Measurements from ENCODE around the gene MOB3B. TPM values are rescaled to one million over a fixed set of nuclear protein-coding genes. Genes with fewer than 3 reads are reported as not detected.
"Not testable (repeated sequence)": the region's sequence is repeated elsewhere in the genome, so short reads cannot be mapped to it uniquely, and the experiment has no call there.

Gene MOB3B
- total RNA-seq, 2 experiments from 2014 or later = 0.25 to 0.30 TPM

DNA sequence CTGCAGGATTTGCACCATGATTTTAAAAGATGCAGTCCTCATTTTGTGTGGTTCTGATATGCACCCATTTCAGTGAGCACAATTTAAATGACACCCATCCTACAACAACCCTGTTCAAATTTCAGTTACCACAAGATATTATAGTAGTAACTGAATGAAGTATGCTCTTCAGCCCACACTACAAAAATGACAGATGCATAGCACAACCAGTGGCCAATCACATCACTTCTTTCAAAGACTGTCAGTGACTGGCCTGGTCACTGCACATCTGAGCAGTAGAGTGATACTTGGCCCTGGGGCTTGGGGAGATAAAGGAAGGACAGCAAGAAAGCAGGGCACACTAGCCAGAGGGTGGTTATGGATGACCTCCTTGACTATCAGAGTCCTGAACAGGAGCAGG is 25.4 kb downstream of the MOB3B start:
- Histone ChIP-seq H3K9me3 (ENCODE audit: control insufficient read depth in 1 of 2, insufficient read depth in 1 of 2, low read length in 2 of 2) (no peaks in the 10 kb centered on the region), H3K4me3 (ENCODE audit: low read length) (no peak overlapping the region), H3K36me3 (ENCODE audit: insufficient read depth, low read length) (no peaks in the 10 kb centered on the region), H3K4me1 (ENCODE audit: insufficient read depth, low read length) (no peaks in the 10 kb centered on the region), H3K27ac (ENCODE audit: low read depth in 1 of 2, low read length in 2 of 2) (no peak overlapping the region), H3K27me3 (ENCODE audit: control insufficient read depth in 1 of 2, insufficient read depth in 2 of 2, low read length in 2 of 2) (no peaks in the 10 kb centered on the region)
- ChIA-PET CTCF (no interaction called here), POLR2A (no interaction called here)
- H3K9me3 Mint-ChIP-seq = no peaks in the 10 kb centered on the region
- no peaks in the 10 kb centered on the region for H3K4me1 Mint-ChIP-seq (ENCODE audit: low read depth)
- no peak for DNase-seq
- TF ChIP-seq, protein P1, sequence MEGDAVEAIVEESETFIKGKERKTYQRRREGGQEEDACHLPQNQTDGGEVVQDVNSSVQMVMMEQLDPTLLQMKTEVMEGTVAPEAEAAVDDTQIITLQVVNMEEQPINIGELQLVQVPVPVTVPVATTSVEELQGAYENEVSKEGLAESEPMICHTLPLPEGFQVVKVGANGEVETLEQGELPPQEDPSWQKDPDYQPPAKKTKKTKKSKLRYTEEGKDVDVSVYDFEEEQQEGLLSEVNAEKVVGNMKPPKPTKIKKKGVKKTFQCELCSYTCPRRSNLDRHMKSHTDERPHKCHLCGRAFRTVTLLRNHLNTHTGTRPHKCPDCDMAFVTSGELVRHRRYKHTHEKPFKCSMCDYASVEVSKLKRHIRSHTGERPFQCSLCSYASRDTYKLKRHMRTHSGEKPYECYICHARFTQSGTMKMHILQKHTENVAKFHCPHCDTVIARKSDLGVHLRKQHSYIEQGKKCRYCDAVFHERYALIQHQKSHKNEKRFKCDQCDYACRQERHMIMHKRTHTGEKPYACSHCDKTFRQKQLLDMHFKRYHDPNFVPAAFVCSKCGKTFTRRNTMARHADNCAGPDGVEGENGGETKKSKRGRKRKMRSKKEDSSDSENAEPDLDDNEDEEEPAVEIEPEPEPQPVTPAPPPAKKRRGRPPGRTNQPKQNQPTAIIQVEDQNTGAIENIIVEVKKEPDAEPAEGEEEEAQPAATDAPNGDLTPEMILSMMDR (IDR thresholded peaks at IDR 0.05) = no peak
- no peak for ATAC-seq (ENCODE audit: poor library complexity)
- H3K27ac Mint-ChIP-seq = no peak overlapping the region
- H3K27me3 Mint-ChIP-seq = no peaks in the 10 kb centered on the region
- H3K36me3 Mint-ChIP-seq (ENCODE audit: low read depth) = no peaks in the 10 kb centered on the region
- no peak overlapping the region for H3K4me3 Mint-ChIP-seq
- intact Hi-C loops (cut with DNase I, micrococcal nuclease) = no loop called here

DNA sequence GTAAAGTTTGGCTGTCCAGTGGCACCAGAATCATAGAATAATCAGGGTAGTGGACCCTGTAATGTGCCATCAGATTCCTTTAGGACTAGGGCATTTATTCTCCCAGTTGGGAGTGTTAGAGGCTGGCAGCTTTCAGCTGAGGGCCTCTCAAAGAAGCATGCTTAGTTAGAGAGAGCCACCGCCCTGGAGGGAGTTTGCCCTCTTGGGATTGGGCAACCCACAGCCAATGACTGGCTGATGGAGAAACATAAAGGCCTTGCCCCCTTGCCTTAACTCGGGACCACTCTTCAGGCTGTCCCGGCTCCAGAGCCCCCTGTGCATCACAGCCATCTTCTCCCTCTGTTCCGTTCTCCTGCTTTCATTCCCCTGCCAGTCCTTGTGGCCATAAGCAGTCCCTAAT is 26.0 kb downstream of the MOB3B start:
- Mint-ChIP-seq H3K27me3 (no peaks in the 10 kb centered on the region), H3K27ac (no peak overlapping the region), H3K36me3 (ENCODE audit: low read depth) (no peaks in the 10 kb centered on the region), H3K4me3 (no peak overlapping the region), H3K4me1 (ENCODE audit: low read depth) (no peaks in the 10 kb centered on the region), H3K9me3 (no peaks in the 10 kb centered on the region)
- Histone ChIP-seq H3K9me3 (ENCODE audit: control insufficient read depth in 1 of 2, insufficient read depth in 1 of 2, low read length in 2 of 2) (no peaks in the 10 kb centered on the region), H3K4me1 (ENCODE audit: insufficient read depth, low read length) (no peaks in the 10 kb centered on the region), H3K4me3 (ENCODE audit: low read length) (no peak overlapping the region), H3K27ac (ENCODE audit: low read depth in 1 of 2, low read length in 2 of 2) (no peak overlapping the region), H3K36me3 (ENCODE audit: insufficient read depth, low read length) (no peaks in the 10 kb centered on the region), H3K27me3 (ENCODE audit: control insufficient read depth in 1 of 2, insufficient read depth in 2 of 2, low read length in 2 of 2) (no peaks in the 10 kb centered on the region)
- intact Hi-C loops (cut with DNase I, micrococcal nuclease) = no loop called here
- POLR2A ChIA-PET = no interaction called here
- DNase-seq (no peak), ATAC-seq (ENCODE audit: poor library complexity) (no peak)
- TF ChIP-seq, protein P1 (IDR thresholded peaks at IDR 0.05) = no peak
- CTCF ChIA-PET = no interaction called here

DNA sequence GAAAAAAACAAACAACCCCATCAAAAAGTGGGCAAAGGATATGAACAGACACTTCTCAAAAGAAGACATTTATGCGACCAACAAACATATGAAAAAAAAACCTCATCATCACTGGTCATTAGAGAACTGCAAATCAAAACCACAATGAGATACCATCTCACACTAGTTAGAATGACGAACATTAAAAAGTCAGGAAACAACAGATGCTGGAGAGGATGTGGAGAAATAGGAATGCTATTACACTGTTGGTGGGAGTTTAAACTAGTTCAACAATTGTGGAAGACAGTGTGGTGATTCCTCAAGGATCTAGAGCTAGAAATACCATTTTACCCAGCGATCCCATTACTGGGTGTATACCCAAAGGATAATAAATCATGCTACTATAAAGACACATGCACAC is 28.7 kb downstream of the MOB3B start:
- ATAC-seq (ENCODE audit: poor library complexity); DNase-seq; intact Hi-C loops (cut with DNase I, micrococcal nuclease); H3K9me3 ChIP-seq (ENCODE audit: control insufficient read depth in 1 of 2, insufficient read depth in 1 of 2, low read length in 2 of 2); H3K27ac Mint-ChIP-seq; POLR2A ChIA-PET; H3K4me1 ChIP-seq (ENCODE audit: insufficient read depth, low read length); H3K36me3 Mint-ChIP-seq (ENCODE audit: low read depth); H3K27ac ChIP-seq (ENCODE audit: low read depth in 1 of 2, low read length in 2 of 2); H3K27me3 ChIP-seq (ENCODE audit: control insufficient read depth in 1 of 2, insufficient read depth in 2 of 2, low read length in 2 of 2); H3K4me3 Mint-ChIP-seq; CTCF ChIA-PET; H3K36me3 ChIP-seq (ENCODE audit: insufficient read depth, low read length); H3K9me3 Mint-ChIP-seq; H3K4me3 ChIP-seq (ENCODE audit: low read length); H3K4me1 Mint-ChIP-seq (ENCODE audit: low read depth); H3K27me3 Mint-ChIP-seq: not testable (repeated sequence)

DNA sequence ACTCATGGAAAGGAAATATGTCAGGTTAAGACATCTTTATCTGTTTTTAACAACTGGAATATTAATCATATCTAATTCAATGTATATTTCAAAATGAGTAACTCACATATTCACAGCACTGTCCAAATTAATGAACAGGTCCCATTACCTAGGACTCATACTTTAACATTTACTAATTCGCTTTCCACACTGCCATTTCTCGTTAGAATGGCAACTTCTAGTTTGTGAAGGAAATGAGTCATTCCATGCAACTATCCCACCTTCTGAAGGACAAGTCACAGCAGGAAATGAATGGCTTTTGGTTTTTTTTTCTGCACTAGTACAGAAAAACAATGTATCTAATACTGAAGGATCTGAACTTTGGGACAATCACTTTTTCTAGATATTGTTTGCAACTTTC is 30.2 kb downstream of the MOB3B start:
- no peak overlapping the region for H3K27ac Mint-ChIP-seq
- Histone ChIP-seq H3K27me3 (ENCODE audit: control insufficient read depth in 1 of 2, insufficient read depth in 2 of 2, low read length in 2 of 2) (no peaks in the 10 kb centered on the region), H3K4me3 (ENCODE audit: low read length) (no peak overlapping the region), H3K4me1 (ENCODE audit: insufficient read depth, low read length) (no peaks in the 10 kb centered on the region), H3K36me3 (ENCODE audit: insufficient read depth, low read length) (no peaks in the 10 kb centered on the region), H3K27ac (ENCODE audit: low read depth in 1 of 2, low read length in 2 of 2) (no peak overlapping the region), H3K9me3 (ENCODE audit: control insufficient read depth in 1 of 2, insufficient read depth in 1 of 2, low read length in 2 of 2) (peaks cover 0 to 2% of the 10 kb centered on the region in 2 experiments)
- TF ChIP-seq, protein P1 (IDR thresholded peaks at IDR 0.05) = no peak
- DNase-seq (peak in 2 of 14 experiments; percentile 12 to 30), ATAC-seq (ENCODE audit: poor library complexity) (no peak)
- no peaks in the 10 kb centered on the region for H3K27me3 Mint-ChIP-seq
- no peak overlapping the region for H3K4me3 Mint-ChIP-seq
- POLR2A ChIA-PET = no interaction called here
- no peaks in the 10 kb centered on the region for H3K36me3 Mint-ChIP-seq (ENCODE audit: low read depth)
- no peaks in the 10 kb centered on the region for H3K9me3 Mint-ChIP-seq
- intact Hi-C loops (cut with DNase I, micrococcal nuclease) = loop anchor here in 1 of 2 experiments (10.0 kb wide), 1 partner anchor 75 kb away; no protein-coding TSS in a partner anchor
- CTCF ChIA-PET = no interaction called here
- H3K4me1 Mint-ChIP-seq (ENCODE audit: low read depth) = no peaks in the 10 kb centered on the region
